ENCODE data around the gene CHSY1.

CHSY1 gene

GRCh38 chr15:101254157-101255050 lies 2.6 kb upstream of the CHSY1 start:
- Histone ChIP-seq H3K9me3 (ENCODE audit: control insufficient read depth, low read length) (no peaks in the 10 kb centered on the region), H2AK5ac (ENCODE audit: low read length, severe bottlenecking) (peak overlapping the region; percentile 23), H3K79me1 (replicated peaks; ENCODE audit: low read length, poor library complexity, severe bottlenecking) (no peaks in the 10 kb centered on the region), H3K9ac (ENCODE audit: low read length) (no peak overlapping the region), H2BK12ac (ENCODE audit: low read length in 2 of 2) (peak overlapping the region in 1 of 2 experiments; percentile 6), H2BK120ac (ENCODE audit: low read depth, low read length) (no peak overlapping the region), H4K8ac (ENCODE audit: low read length) (no peak overlapping the region), H3K27me3 (ENCODE audit: control insufficient read depth in 1 of 2, insufficient read depth in 1 of 2, low read length in 2 of 2) (peaks cover 0 to 7% of the 10 kb centered on the region in 2 experiments), H3K36me3 (ENCODE audit: control insufficient read depth in 1 of 2, insufficient read depth in 2 of 2, low read depth in 1 of 2, low read length in 2 of 2) (no peaks in the 10 kb centered on the region), H2BK15ac (ENCODE audit: low read depth, poor library complexity, severe bottlenecking) (no peak overlapping the region), H3K4me2 (ENCODE audit: low read length, poor library complexity, severe bottlenecking) (no peak overlapping the region), H4K91ac (ENCODE audit: low read length) (no peak overlapping the region), H3K4me3 (ENCODE audit: insufficient read depth in 1 of 2, low read depth in 1 of 2, low read length in 2 of 2) (no peak overlapping the region), H2AFZ (ENCODE audit: low read depth, low read length) (no peak overlapping the region), H3K4ac (ENCODE audit: low read depth in 1 of 2, low read length in 2 of 2) (no peak overlapping the region), H3K18ac (ENCODE audit: low read depth in 1 of 2, low read length in 2 of 2) (no peak overlapping the region), H3K4me1 (ENCODE audit: control insufficient read depth, insufficient read depth, low read depth, low read length) (peaks cover 5% of the 10 kb centered on the region), H3K23ac (ENCODE audit: low read length in 2 of 2) (no peak overlapping the region), H3K14ac (ENCODE audit: low read length in 2 of 2) (no peak overlapping the region), H2BK5ac (ENCODE audit: low read depth, low read length, poor library complexity, severe bottlenecking) (no peak overlapping the region), H3K27ac (ENCODE audit: low read length, poor library complexity, severe bottlenecking) (no peak overlapping the region)
- 98% methylated on average over 9 of the region's 11 CpGs for WGBS
- no peak for DNase-seq

GRCh38 chr15:101252836-101253235 lies 988 bp upstream of the CHSY1 start:
- Histone ChIP-seq H3K36me3 (ENCODE audit: control insufficient read depth in 1 of 2, insufficient read depth in 2 of 2, low read depth in 1 of 2, low read length in 2 of 2) (peaks cover 3 to 5% of the 10 kb centered on the region in 2 experiments), H3K14ac (ENCODE audit: low read length in 2 of 2) (no peak overlapping the region), H3K23ac (ENCODE audit: low read length in 2 of 2) (no peak overlapping the region), H2BK5ac (ENCODE audit: low read depth, low read length, poor library complexity, severe bottlenecking) (no peak overlapping the region), H3K79me1 (replicated peaks; ENCODE audit: low read length, poor library complexity, severe bottlenecking) (no peaks in the 10 kb centered on the region), H4K91ac (ENCODE audit: low read length) (no peak overlapping the region), H2BK15ac (ENCODE audit: low read depth, poor library complexity, severe bottlenecking) (no peak overlapping the region), H3K4me1 (ENCODE audit: control insufficient read depth, insufficient read depth, low read depth, low read length) (peaks cover 5% of the 10 kb centered on the region), H3K4ac (ENCODE audit: low read depth in 1 of 2, low read length in 2 of 2) (no peak overlapping the region), H3K4me3 (ENCODE audit: insufficient read depth in 1 of 2, low read depth in 1 of 2, low read length in 2 of 2) (peak overlapping the region in 1 of 2 experiments; percentile 93), H3K4me2 (ENCODE audit: low read length, poor library complexity, severe bottlenecking) (peak overlapping the region; percentile 86), H2AK5ac (ENCODE audit: low read length, severe bottlenecking) (no peak overlapping the region), H3K9ac (ENCODE audit: low read length) (peak overlapping the region; percentile 95), H4K8ac (ENCODE audit: low read length) (no peak overlapping the region), H2BK12ac (ENCODE audit: low read length in 2 of 2) (no peak overlapping the region), H2AFZ (ENCODE audit: low read depth, low read length) (no peak overlapping the region), H3K9me3 (ENCODE audit: control insufficient read depth, low read length) (no peaks in the 10 kb centered on the region), H2BK120ac (ENCODE audit: low read depth, low read length) (no peak overlapping the region), H3K18ac (ENCODE audit: low read depth in 1 of 2, low read length in 2 of 2) (no peak overlapping the region), H3K27ac (ENCODE audit: low read length, poor library complexity, severe bottlenecking) (peak overlapping the region; percentile 52), H3K27me3 (ENCODE audit: control insufficient read depth in 1 of 2, insufficient read depth in 1 of 2, low read length in 2 of 2) (no peaks in the 10 kb centered on the region)
- no peak for DNase-seq
- 71% methylated on average over 2 of the region's 3 CpGs for WGBS

- H2AFZ ChIP-seq (ENCODE audit: low read depth, low read length): peak overlapping the region; percentile 92
- H3K4me3 ChIP-seq (ENCODE audit: insufficient read depth in 1 of 2, low read depth in 1 of 2, low read length in 2 of 2): peak overlapping the region; percentile 83 to 93
- H3K9me3 ChIP-seq (ENCODE audit: control insufficient read depth, low read length): no peaks in the 10 kb centered on the region
- WGBS: 1% methylated on average over 28 of the region's 150 CpGs
- peaks cover 7% of the 10 kb centered on the region for H3K4me1 ChIP-seq (ENCODE audit: control insufficient read depth, insufficient read depth, low read depth, low read length)
- peak overlapping the region; percentile 96 for H4K91ac ChIP-seq (ENCODE audit: low read length)
- H3K4me2 ChIP-seq (ENCODE audit: low read length, poor library complexity, severe bottlenecking): peak overlapping the region; percentile 72
- H3K23ac ChIP-seq (ENCODE audit: low read length in 2 of 2): peak overlapping the region in 1 of 2 experiments; percentile 75
- no peak overlapping the region for H2BK120ac ChIP-seq (ENCODE audit: low read depth, low read length)
- peak overlapping the region; percentile 78 for H4K8ac ChIP-seq (ENCODE audit: low read length)
- peak overlapping the region; percentile 65 for H3K27ac ChIP-seq (ENCODE audit: low read length, poor library complexity, severe bottlenecking)
- peak overlapping the region; percentile 66 to 89 for H3K4ac ChIP-seq (ENCODE audit: low read depth in 1 of 2, low read length in 2 of 2)
- peak overlapping the region in 1 of 2 experiments; percentile 63 for H2BK12ac ChIP-seq (ENCODE audit: low read length in 2 of 2)
- peak overlapping the region in 1 of 2 experiments; percentile 98 for H3K14ac ChIP-seq (ENCODE audit: low read length in 2 of 2)
- H3K36me3 ChIP-seq (ENCODE audit: control insufficient read depth in 1 of 2, insufficient read depth in 2 of 2, low read depth in 1 of 2, low read length in 2 of 2): peaks cover 9 to 15% of the 10 kb centered on the region in 2 experiments
- H3K27me3 ChIP-seq (ENCODE audit: control insufficient read depth in 1 of 2, insufficient read depth in 1 of 2, low read length in 2 of 2): no peaks in the 10 kb centered on the region
- H3K18ac ChIP-seq (ENCODE audit: low read depth in 1 of 2, low read length in 2 of 2): peak overlapping the region; percentile 97 to 98
- H3K9ac ChIP-seq (ENCODE audit: low read length): peak overlapping the region; percentile 96
- peak overlapping the region; percentile 78 for H2BK15ac ChIP-seq (ENCODE audit: low read depth, poor library complexity, severe bottlenecking)
- DNase-seq: peak; percentile 49
- peak overlapping the region; percentile 46 for H2BK5ac ChIP-seq (ENCODE audit: low read depth, low read length, poor library complexity, severe bottlenecking)
- H2AK5ac ChIP-seq (ENCODE audit: low read length, severe bottlenecking): peak overlapping the region; percentile 13
- no peaks in the 10 kb centered on the region for H3K79me1 ChIP-seq (replicated peaks; ENCODE audit: low read length, poor library complexity, severe bottlenecking)
Measured at GRCh38 chr15:101250873-101251829, 697 bp downstream of the CHSY1 start.
